Keratinocyte (primary cell): Measurements from ENCODE around the gene TIMM29. TPM values are rescaled to one million over a fixed set of nuclear protein-coding genes. Genes with fewer than 3 reads are reported as not detected.

ENCODE experiments used
- DNase-seq: peaks from one replicate; pipeline ENCODE4 v3.0.0-alpha.2; 2011; ENCODE audit warnings: low read depth, missing footprints, low spot score
- FAIRE-seq: peaks from 2 replicates; lab custom pipeline; 2011; peaks lifted over from hg19 to GRCh38; lab: Jason Lieb, UNC
- H2AFZ ChIP-seq: 2 replicates; pipeline ENCODE4 v1.6.0; 2012; ENCODE audit warnings: low read length, control low read depth, inconsistent platforms; ENCODE audit not compliant: control insufficient read depth
- H3K27ac ChIP-seq: 2 replicates; pipeline ENCODE4 v1.5.1; 2011; ENCODE audit warnings: low read length; ENCODE audit not compliant: control insufficient read depth, insufficient read depth
- H3K27me3 ChIP-seq: 3 replicates; pipeline ENCODE4 v1.6.0; 2011; ENCODE audit warnings: low read length; ENCODE audit not compliant: control insufficient read depth, insufficient read depth; ENCODE audit errors: extremely low read depth
- H3K36me3 ChIP-seq, 2 experiments: 2 replicates in 1 of 2; 3 replicates in 1 of 2; pipeline ENCODE4 v1.5.1; 2011; ENCODE audit warnings: low read length in 2 of 2, mild to moderate bottlenecking in 1 of 2; ENCODE audit not compliant: control insufficient read depth in 2 of 2, insufficient read depth in 2 of 2; ENCODE audit errors: extremely low read depth in 1 of 2
- H3K4me1 ChIP-seq: 3 replicates; pipeline ENCODE4 v1.5.1; 2011; ENCODE audit warnings: low read length; ENCODE audit not compliant: control insufficient read depth, insufficient read depth; ENCODE audit errors: extremely low read depth
- H3K4me2 ChIP-seq: 3 replicates; pipeline ENCODE4 v1.6.0; 2011; ENCODE audit warnings: low read depth, low read length; ENCODE audit not compliant: control insufficient read depth, insufficient read depth; ENCODE audit errors: extremely low read depth
- H3K4me3 ChIP-seq, 3 experiments: fragments of 200-600 bp in 1 of 3; sonication (generic) in 1 of 3; 2 replicates in 2 of 3; 3 replicates in 1 of 3; pipeline ENCODE4 v1.5.1; 2011 to 2016; ENCODE audit warnings: low read length in 3 of 3, mild to moderate bottlenecking in 3 of 3, control low read depth in 2 of 3, inconsistent platforms in 1 of 3, low read depth in 1 of 3, mixed read lengths in 1 of 3, mixed run types in 1 of 3, moderate library complexity in 1 of 3; ENCODE audit not compliant: control insufficient read depth in 2 of 3, insufficient read depth in 2 of 3; ENCODE audit errors: extremely low read depth in 1 of 3
- H3K79me2 ChIP-seq: 2 replicates; pipeline ENCODE4 v1.6.0; 2012; ENCODE audit warnings: low read length; ENCODE audit not compliant: control insufficient read depth, insufficient read depth
- H3K9ac ChIP-seq: 3 replicates; pipeline ENCODE4 v1.6.0; 2011; ENCODE audit warnings: low read length; ENCODE audit not compliant: control insufficient read depth, insufficient read depth; ENCODE audit errors: extremely low read depth
- H3K9me1 ChIP-seq: 3 replicates; pipeline ENCODE4 v1.6.0; 2011; ENCODE audit warnings: low read length; ENCODE audit not compliant: control insufficient read depth, insufficient read depth; ENCODE audit errors: extremely low read depth
- H3K9me3 ChIP-seq: 2 replicates; pipeline ENCODE4 v1.5.1; 2012; ENCODE audit warnings: low read depth, low read length; ENCODE audit not compliant: control insufficient read depth
- H4K20me1 ChIP-seq: 3 replicates; pipeline ENCODE4 v1.6.0; 2011; ENCODE audit warnings: low read length; ENCODE audit not compliant: control insufficient read depth, insufficient read depth; ENCODE audit errors: extremely low read depth
- EZH2 ChIP-seq: IDR thresholded peaks from one replicate; pipeline ENCODE4 v1.6.1; 2012; ENCODE audit warnings: inconsistent platforms, mild to moderate bottlenecking, low read length, moderate library complexity
- dilution Hi-C: fragments of 300-500 bp; cut with MboI; formaldehyde crosslinking; loops from one replicate; pipeline ENCODE4 v1.7.0; 2020; ENCODE audit warnings: low sequenced_read_pairs; ENCODE audit not compliant: extremely low pct_ligation_motif_present
- polyA plus RNA-seq, 5 experiments: library from polyadenylated mRNA; depleted of rRNA in 3 of 5; stranded (reverse) in 3 of 5; stranded (forward) in 1 of 5; unstranded in 1 of 5; fragments of >200 nt; gene quantifications; 1 replicate in 1 of 5; 2 replicates in 3 of 5; 3 replicates in 1 of 5; pipeline versions ENCODE4 v1.2.1 to v1.2.3, GENCODE V29; 2011 to 2012; ENCODE audit warnings: missing spikeins in 2 of 5, low read depth in 1 of 5, low replicate concordance in 1 of 5
- TF ChIP-seq, protein P1 (sequence below), 3 experiments: IDR thresholded peaks in 1 of 3; conservative IDR thresholded peaks in 1 of 3; optimal IDR thresholded peaks in 1 of 3; 2 replicates in 2 of 3; 3 replicates in 1 of 3; pipeline versions ENCODE3 to v1.5.1; 2011; ENCODE audit warnings: low read length in 3 of 3, mild to moderate bottlenecking in 3 of 3, moderate library complexity in 2 of 3, control low read depth in 1 of 3, inconsistent platforms in 1 of 3; ENCODE audit not compliant: insufficient read depth in 2 of 3; ENCODE audit errors: extremely low read depth in 1 of 3

TIMM29 gene
- polyA plus RNA-seq, 1 donor (not counting 4 experiments of a cell fraction or from before 2014, with no cell fraction given) = 8.4 TPM

- H3K9me3 ChIP-seq = no peaks in the 10 kb centered on the region
These were observed 34.3 kb downstream of the TIMM29 start for GRCh38 chr19:10962863-10963262.

GRCh38 chr19:10963865-10964264, 35.3 kb downstream of the TIMM29 start:
- H3K36me3 ChIP-seq = peaks cover 0 to 6% of the 10 kb centered on the region in 2 experiments
- H3K27me3 ChIP-seq = no peaks in the 10 kb centered on the region
- H3K9me1 ChIP-seq = peaks cover 3% of the 10 kb centered on the region
- H3K4me3 ChIP-seq = no peak overlapping the region
- TF ChIP-seq, protein P1, sequence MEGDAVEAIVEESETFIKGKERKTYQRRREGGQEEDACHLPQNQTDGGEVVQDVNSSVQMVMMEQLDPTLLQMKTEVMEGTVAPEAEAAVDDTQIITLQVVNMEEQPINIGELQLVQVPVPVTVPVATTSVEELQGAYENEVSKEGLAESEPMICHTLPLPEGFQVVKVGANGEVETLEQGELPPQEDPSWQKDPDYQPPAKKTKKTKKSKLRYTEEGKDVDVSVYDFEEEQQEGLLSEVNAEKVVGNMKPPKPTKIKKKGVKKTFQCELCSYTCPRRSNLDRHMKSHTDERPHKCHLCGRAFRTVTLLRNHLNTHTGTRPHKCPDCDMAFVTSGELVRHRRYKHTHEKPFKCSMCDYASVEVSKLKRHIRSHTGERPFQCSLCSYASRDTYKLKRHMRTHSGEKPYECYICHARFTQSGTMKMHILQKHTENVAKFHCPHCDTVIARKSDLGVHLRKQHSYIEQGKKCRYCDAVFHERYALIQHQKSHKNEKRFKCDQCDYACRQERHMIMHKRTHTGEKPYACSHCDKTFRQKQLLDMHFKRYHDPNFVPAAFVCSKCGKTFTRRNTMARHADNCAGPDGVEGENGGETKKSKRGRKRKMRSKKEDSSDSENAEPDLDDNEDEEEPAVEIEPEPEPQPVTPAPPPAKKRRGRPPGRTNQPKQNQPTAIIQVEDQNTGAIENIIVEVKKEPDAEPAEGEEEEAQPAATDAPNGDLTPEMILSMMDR (optimal IDR thresholded peaks at IDR 0.05 in 1 of 3, IDR thresholded peaks at IDR 0.05 in 1 of 3, conservative IDR thresholded peaks at IDR 0.05 in 1 of 3; ENCODE audit: extremely low read depth in 1 of 3, insufficient read depth in 2 of 3, low read length in 3 of 3) = no peak
- TF ChIP-seq EZH2 = no peak
- no peak for FAIRE-seq
- H3K4me2 ChIP-seq = peak overlapping the region; percentile 98
- peaks cover 72% of the 10 kb centered on the region for H3K79me2 ChIP-seq
- H3K9ac ChIP-seq = no peak overlapping the region
- no peak overlapping the region for H3K27ac ChIP-seq
- H3K4me1 ChIP-seq = peaks cover 21% of the 10 kb centered on the region
- peaks cover 24% of the 10 kb centered on the region for H4K20me1 ChIP-seq
- no peak for DNase-seq
- no peaks in the 10 kb centered on the region for H3K9me3 ChIP-seq
- no peak overlapping the region for H2AFZ ChIP-seq
- dilution Hi-C loops = no loop called here

More at GRCh38 chr19:10962863-10963262, 34.3 kb downstream of the TIMM29 start:
- Histone ChIP-seq H3K36me3 (peaks cover 0 to 6% of the 10 kb centered on the region in 2 experiments), H3K4me2 (peak overlapping the region; percentile 98), H3K4me1 (peaks cover 21% of the 10 kb centered on the region), H3K27me3 (no peaks in the 10 kb centered on the region), H2AFZ (no peak overlapping the region), H3K9me1 (peaks cover 3% of the 10 kb centered on the region), H3K9ac (peak overlapping the region; percentile 22), H3K27ac (no peak overlapping the region), H4K20me1 (peaks cover 17% of the 10 kb centered on the region), H3K79me2 (peaks cover 62% of the 10 kb centered on the region), H3K4me3 (peak overlapping the region in 1 of 3 experiments; percentile 20)
- dilution Hi-C loops = no loop called here
- FAIRE-seq = no peak
- no peak for TF ChIP-seq EZH2
- TF ChIP-seq, protein P1 (optimal IDR thresholded peaks at IDR 0.05 in 1 of 3, IDR thresholded peaks at IDR 0.05 in 1 of 3, conservative IDR thresholded peaks at IDR 0.05 in 1 of 3; ENCODE audit: extremely low read depth in 1 of 3, insufficient read depth in 2 of 3, low read length in 3 of 3) = no peak
- DNase-seq = no peak
